AG09309 (cell line): Measurements from ENCODE around the gene SLC9A7.

Source experiments
- DNase-seq: peaks from one replicate; pipeline ENCODE4 v3.0.0-alpha.2; 2010; ENCODE audit warnings: low read depth
- H3K4me3 ChIP-seq: 2 replicates; pipeline ENCODE4 v1.5.1; 2011; ENCODE audit warnings: mild to moderate bottlenecking, low read depth, low read length, moderate library complexity; ENCODE audit not compliant: control insufficient read depth
- CTCF ChIP-seq: IDR thresholded peaks from 2 replicates; pipeline ENCODE4 v1.5.1; 2011; ENCODE audit warnings: mild to moderate bottlenecking, low read depth, low read length, inconsistent platforms; ENCODE audit not compliant: insufficient read depth, control insufficient read depth; ENCODE audit errors: missing control alignments

Gene SLC9A7

GRCh38 chrX:46681849-46682248 lies 77.1 kb downstream of the SLC9A7 start:
- no peak overlapping the region for H3K4me3 ChIP-seq
- DNase-seq: no peak
- TF ChIP-seq CTCF: no peak

- no peak for TF ChIP-seq CTCF
- H3K4me3 ChIP-seq: no peak overlapping the region
- DNase-seq: no peak
Measured at GRCh38 chrX:46678232-46678631, 80.7 kb downstream of the SLC9A7 start.

GRCh38 chrX:46676399-46677356 lies 82.2 kb downstream of the SLC9A7 start:
- H3K4me3 ChIP-seq: no peak overlapping the region
- TF ChIP-seq CTCF: no peak
- no peak for DNase-seq

GRCh38 chrX:46673620-46674359 lies 85.1 kb downstream of the SLC9A7 start:
- no peak for TF ChIP-seq CTCF

GRCh38 chrX:46670316-46670715 lies 88.6 kb downstream of the SLC9A7 start:
- DNase-seq: no peak
- TF ChIP-seq CTCF: no peak
- H3K4me3 ChIP-seq: no peak overlapping the region

More at GRCh38 chrX:46673620-46674359, 85.1 kb downstream of the SLC9A7 start:
- DNase-seq: no peak
- no peak overlapping the region for H3K4me3 ChIP-seq

- DNase-seq: no peak
- no peak overlapping the region for H3K4me3 ChIP-seq
- no peak for TF ChIP-seq CTCF
Measured at GRCh38 chrX:46666831-46667230, 92.1 kb downstream of the SLC9A7 start.
